ENCODE measurements around the gene SVBP.

Gene SVBP

DNA sequence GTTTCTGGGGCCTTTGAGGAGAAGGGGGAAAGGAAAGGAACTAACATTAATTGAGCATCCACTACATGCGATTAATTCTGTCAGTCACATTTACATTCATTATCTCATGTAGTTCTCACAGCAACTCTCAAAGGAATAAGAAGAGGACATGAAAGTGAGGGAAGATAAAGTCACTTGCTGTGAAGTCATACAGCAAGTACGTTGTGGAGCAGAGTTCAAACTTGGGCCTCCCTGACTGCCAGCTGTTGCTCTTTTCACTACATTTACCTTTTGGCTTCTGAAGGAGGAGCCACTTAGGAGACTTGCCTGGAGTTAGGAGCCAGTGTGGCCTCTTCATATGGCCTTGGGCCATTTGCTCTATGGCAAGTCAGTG, 35.4 kb upstream of the SVBP start:
- TF ChIP-seq, protein P1, sequence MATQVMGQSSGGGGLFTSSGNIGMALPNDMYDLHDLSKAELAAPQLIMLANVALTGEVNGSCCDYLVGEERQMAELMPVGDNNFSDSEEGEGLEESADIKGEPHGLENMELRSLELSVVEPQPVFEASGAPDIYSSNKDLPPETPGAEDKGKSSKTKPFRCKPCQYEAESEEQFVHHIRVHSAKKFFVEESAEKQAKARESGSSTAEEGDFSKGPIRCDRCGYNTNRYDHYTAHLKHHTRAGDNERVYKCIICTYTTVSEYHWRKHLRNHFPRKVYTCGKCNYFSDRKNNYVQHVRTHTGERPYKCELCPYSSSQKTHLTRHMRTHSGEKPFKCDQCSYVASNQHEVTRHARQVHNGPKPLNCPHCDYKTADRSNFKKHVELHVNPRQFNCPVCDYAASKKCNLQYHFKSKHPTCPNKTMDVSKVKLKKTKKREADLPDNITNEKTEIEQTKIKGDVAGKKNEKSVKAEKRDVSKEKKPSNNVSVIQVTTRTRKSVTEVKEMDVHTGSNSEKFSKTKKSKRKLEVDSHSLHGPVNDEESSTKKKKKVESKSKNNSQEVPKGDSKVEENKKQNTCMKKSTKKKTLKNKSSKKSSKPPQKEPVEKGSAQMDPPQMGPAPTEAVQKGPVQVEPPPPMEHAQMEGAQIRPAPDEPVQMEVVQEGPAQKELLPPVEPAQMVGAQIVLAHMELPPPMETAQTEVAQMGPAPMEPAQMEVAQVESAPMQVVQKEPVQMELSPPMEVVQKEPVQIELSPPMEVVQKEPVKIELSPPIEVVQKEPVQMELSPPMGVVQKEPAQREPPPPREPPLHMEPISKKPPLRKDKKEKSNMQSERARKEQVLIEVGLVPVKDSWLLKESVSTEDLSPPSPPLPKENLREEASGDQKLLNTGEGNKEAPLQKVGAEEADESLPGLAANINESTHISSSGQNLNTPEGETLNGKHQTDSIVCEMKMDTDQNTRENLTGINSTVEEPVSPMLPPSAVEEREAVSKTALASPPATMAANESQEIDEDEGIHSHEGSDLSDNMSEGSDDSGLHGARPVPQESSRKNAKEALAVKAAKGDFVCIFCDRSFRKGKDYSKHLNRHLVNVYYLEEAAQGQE (IDR thresholded peaks at IDR 0.05; ENCODE audit: insufficient read depth in 1 of 2, low read depth in 2 of 2, low read length in 2 of 2), result no peak
- TF ChIP-seq SIN3A (IDR thresholded peaks at IDR 0.05; ENCODE audit: borderline replicate concordance, insufficient read depth, low read length) (no peak), FOXP2 (optimal IDR thresholded peaks at IDR 0.05; ENCODE audit: borderline replicate concordance, extremely low read depth, extremely low read length, insufficient read depth) (no peak), POLR2AphosphoS5 (IDR thresholded peaks at IDR 0.05; ENCODE audit: low read depth, low read length) (no peak), TAF1 (IDR thresholded peaks at IDR 0.05; ENCODE audit: borderline replicate concordance, insufficient read depth, low read length) (no peak)

DNA sequence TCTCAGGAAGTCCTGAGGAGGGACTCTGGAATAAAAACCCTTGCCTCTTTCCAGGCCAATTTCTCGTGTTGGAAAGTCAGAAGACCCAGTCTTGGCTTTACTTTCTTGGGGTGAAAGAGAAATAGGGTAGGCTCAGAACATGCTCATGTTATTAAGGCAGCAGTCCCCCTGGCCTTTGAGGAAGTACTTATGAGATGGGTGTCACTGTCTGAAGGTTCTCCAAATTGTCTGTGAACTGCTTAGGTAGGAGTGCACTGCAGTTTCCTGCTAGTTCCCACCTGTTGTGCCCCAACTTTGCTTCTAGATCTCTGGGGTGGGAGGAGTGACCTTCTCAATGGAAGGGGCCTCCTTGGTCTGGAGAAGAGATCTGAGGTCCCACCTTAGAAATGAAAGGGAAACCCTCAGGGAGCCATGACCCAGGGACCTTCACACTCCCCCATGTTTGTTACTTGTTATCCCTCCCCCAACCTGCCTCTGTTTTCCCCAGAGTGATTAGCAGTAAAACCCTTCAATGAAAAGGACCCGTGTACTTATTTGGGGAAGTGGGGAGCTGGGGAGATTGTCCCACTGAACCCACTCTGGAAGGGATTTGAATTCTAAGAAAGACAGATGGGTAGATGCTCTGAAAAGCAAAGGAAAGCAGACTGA, 34.9 kb upstream of the SVBP start:
- no peak for TF ChIP-seq POLR2AphosphoS5 (IDR thresholded peaks at IDR 0.05; ENCODE audit: low read depth, low read length)
- TF ChIP-seq TAF1 (IDR thresholded peaks at IDR 0.05; ENCODE audit: borderline replicate concordance, insufficient read depth, low read length), result no peak
- no peak for TF ChIP-seq SIN3A (IDR thresholded peaks at IDR 0.05; ENCODE audit: borderline replicate concordance, insufficient read depth, low read length)
- TF ChIP-seq, protein P1 (IDR thresholded peaks at IDR 0.05; ENCODE audit: insufficient read depth in 1 of 2, low read depth in 2 of 2, low read length in 2 of 2), result no peak
- TF ChIP-seq FOXP2 (optimal IDR thresholded peaks at IDR 0.05; ENCODE audit: borderline replicate concordance, extremely low read depth, extremely low read length, insufficient read depth), result no peak

DNA sequence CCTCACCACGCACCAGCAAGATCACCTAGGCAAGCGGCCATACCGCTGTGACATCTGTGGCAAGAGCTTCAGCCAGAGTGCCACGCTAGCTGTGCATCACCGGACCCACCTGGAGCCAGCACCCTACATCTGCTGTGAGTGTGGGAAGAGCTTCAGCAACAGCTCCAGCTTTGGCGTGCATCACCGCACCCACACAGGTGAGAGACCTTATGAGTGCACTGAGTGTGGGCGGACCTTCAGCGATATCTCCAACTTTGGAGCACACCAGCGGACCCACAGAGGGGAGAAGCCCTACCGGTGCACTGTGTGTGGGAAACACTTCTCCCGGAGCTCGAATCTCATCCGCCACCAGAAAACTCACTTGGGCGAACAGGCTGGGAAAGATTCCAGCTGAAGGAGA, 34.2 kb upstream of the SVBP start:
- TF ChIP-seq, protein P1 (IDR thresholded peaks at IDR 0.05; ENCODE audit: insufficient read depth in 1 of 2, low read depth in 2 of 2, low read length in 2 of 2), result no peak
- no peak for TF ChIP-seq TAF1 (IDR thresholded peaks at IDR 0.05; ENCODE audit: borderline replicate concordance, insufficient read depth, low read length)
- no peak for TF ChIP-seq POLR2AphosphoS5 (IDR thresholded peaks at IDR 0.05; ENCODE audit: low read depth, low read length)
- TF ChIP-seq SIN3A (IDR thresholded peaks at IDR 0.05; ENCODE audit: borderline replicate concordance, insufficient read depth, low read length), result no peak
- TF ChIP-seq FOXP2 (optimal IDR thresholded peaks at IDR 0.05; ENCODE audit: borderline replicate concordance, extremely low read depth, extremely low read length, insufficient read depth), result no peak

DNA sequence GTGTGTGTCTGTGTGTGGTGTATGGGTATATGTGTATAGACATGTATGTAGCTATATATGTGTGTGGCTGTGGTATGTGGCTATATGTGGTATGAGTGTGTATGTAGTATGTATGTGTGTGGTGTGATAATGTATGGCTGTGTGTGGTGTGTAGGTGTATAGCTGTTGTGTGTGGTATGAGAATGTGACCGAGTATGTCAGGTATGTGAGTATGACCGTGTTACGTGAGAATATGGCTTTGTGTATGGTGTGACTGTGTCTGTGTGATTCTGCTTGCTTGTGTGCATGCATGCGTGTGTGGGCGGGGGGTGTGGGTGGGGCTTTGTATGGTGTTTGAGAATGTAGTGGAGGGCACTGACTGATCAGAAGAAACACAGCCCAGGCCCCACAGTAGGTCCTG, 32.7 kb upstream of the SVBP start:
- TF ChIP-seq TAF1 (IDR thresholded peaks at IDR 0.05; ENCODE audit: borderline replicate concordance, insufficient read depth, low read length), result no peak

DNA sequence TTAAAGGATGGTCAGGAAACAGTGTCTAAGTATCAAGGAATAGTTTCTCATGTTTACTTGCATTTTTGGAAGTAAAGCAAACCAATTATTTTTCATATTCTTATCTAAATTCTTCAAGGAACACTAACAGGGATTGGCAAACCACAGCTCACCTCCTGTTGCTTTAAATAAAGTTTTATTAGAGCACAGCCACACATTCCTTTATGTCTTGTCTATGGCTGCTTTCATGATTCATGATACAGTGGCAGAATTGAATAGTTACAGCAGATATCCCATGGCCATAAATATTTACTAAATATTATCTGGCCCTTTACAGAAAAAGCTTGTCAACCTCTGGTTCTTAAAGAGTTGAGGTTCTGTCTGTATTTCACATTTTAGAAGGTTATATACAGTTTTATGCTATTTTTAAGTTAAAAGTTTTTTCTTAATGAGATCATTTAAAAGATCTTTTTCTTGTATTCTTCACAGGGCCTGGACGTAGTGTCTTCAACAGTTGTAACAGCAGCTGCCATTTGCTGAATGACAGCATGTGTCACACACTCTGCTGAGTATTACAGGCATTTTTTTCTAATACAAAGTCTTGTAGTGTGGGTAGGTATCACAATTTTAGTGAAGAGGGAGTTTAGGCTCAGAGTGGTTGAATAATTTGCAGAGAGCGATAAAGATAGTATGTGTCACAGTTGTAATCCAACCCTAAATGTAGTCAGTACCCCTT, 31.8 kb upstream of the SVBP start:
- TF ChIP-seq FOXP2 (optimal IDR thresholded peaks at IDR 0.05; ENCODE audit: borderline replicate concordance, extremely low read depth, extremely low read length, insufficient read depth) (no peak), POLR2AphosphoS5 (IDR thresholded peaks at IDR 0.05; ENCODE audit: low read depth, low read length) (no peak), TAF1 (IDR thresholded peaks at IDR 0.05; ENCODE audit: borderline replicate concordance, insufficient read depth, low read length) (no peak), SIN3A (IDR thresholded peaks at IDR 0.05; ENCODE audit: borderline replicate concordance, insufficient read depth, low read length) (no peak)
- TF ChIP-seq, protein P1 (IDR thresholded peaks at IDR 0.05; ENCODE audit: insufficient read depth in 1 of 2, low read depth in 2 of 2, low read length in 2 of 2), result no peak
